Measurements from ENCODE around the gene ARAP2.

ARAP2 gene

GRCh38 chr4:36206012-36206411 lies 38.3 kb downstream of the ARAP2 start:
- Histone ChIP-seq H3K4me1 (ENCODE audit: insufficient read depth, low read length, poor library complexity, severe bottlenecking) (peaks cover 41% of the 10 kb centered on the region), H3K9me3 (ENCODE audit: insufficient read depth, low read depth, low read length) (no peaks in the 10 kb centered on the region), H3K79me2 (ENCODE audit: insufficient read depth, low read length) (peaks cover 4% of the 10 kb centered on the region; the same call in 1 of the 2 replicates), H3K27me3 (ENCODE audit: insufficient read depth, low read length, poor library complexity, severe bottlenecking) (no peaks in the 10 kb centered on the region), H3K9ac (ENCODE audit: low read depth, low read length, poor library complexity, severe bottlenecking) (no peak overlapping the region), H3K36me3 (ENCODE audit: insufficient read depth, low read length) (peaks cover 17% of the 10 kb centered on the region; the same call in 1 of the 2 replicates), H2AFZ (ENCODE audit: low read length) (no peak overlapping the region), H3F3A (ENCODE audit: low read depth) (no peaks in the 10 kb centered on the region), H4K20me1 (ENCODE audit: insufficient read depth, low read length, poor library complexity, severe bottlenecking) (no peaks in the 10 kb centered on the region), H3K9me2 (replicated peaks; ENCODE audit: low read depth, low read length) (no peaks in the 10 kb centered on the region), H3K4me2 (ENCODE audit: low read depth, low read length, poor library complexity, severe bottlenecking) (no peak overlapping the region), H3K4me3 (ENCODE audit: low read length, poor library complexity, severe bottlenecking) (no peak overlapping the region)
- no peak for TF ChIP-seq EZH2phosphoT487 (IDR thresholded peaks at IDR 0.05; ENCODE audit: borderline replicate concordance)
- TF ChIP-seq CTCF (conservative IDR thresholded peaks at IDR 0.05; ENCODE audit: low read length), result no peak

- Histone ChIP-seq H2AFZ (ENCODE audit: low read length) (no peak overlapping the region), H3K9ac (ENCODE audit: low read depth, low read length, poor library complexity, severe bottlenecking) (no peak overlapping the region), H3K9me2 (replicated peaks; ENCODE audit: low read depth, low read length) (no peaks in the 10 kb centered on the region), H3K9me3 (ENCODE audit: insufficient read depth, low read depth, low read length) (no peaks in the 10 kb centered on the region), H4K20me1 (ENCODE audit: insufficient read depth, low read length, poor library complexity, severe bottlenecking) (no peaks in the 10 kb centered on the region), H3K4me2 (ENCODE audit: low read depth, low read length, poor library complexity, severe bottlenecking) (no peak overlapping the region), H3K4me3 (ENCODE audit: low read length, poor library complexity, severe bottlenecking) (no peak overlapping the region), H3K27me3 (ENCODE audit: insufficient read depth, low read length, poor library complexity, severe bottlenecking) (no peaks in the 10 kb centered on the region), H3F3A (ENCODE audit: low read depth) (no peaks in the 10 kb centered on the region), H3K36me3 (ENCODE audit: insufficient read depth, low read length) (no peaks in the 10 kb centered on the region), H3K79me2 (ENCODE audit: insufficient read depth, low read length) (no peaks in the 10 kb centered on the region), H3K4me1 (ENCODE audit: insufficient read depth, low read length, poor library complexity, severe bottlenecking) (peaks cover 20% of the 10 kb centered on the region)
- TF ChIP-seq EZH2phosphoT487 (IDR thresholded peaks at IDR 0.05; ENCODE audit: borderline replicate concordance), result no peak
- TF ChIP-seq CTCF (conservative IDR thresholded peaks at IDR 0.05; ENCODE audit: low read length), result no peak
Observed at GRCh38 chr4:36198861-36199260, 45.5 kb downstream of the ARAP2 start.

GRCh38 chr4:36198068-36198808 lies 46.1 kb downstream of the ARAP2 start:
- Histone ChIP-seq H3K9me2 (replicated peaks; ENCODE audit: low read depth, low read length) (no peaks in the 10 kb centered on the region), H3K27me3 (ENCODE audit: insufficient read depth, low read length, poor library complexity, severe bottlenecking) (no peaks in the 10 kb centered on the region), H3K4me2 (ENCODE audit: low read depth, low read length, poor library complexity, severe bottlenecking) (no peak overlapping the region), H3F3A (ENCODE audit: low read depth) (no peaks in the 10 kb centered on the region), H3K4me3 (ENCODE audit: low read length, poor library complexity, severe bottlenecking) (no peak overlapping the region), H3K36me3 (ENCODE audit: insufficient read depth, low read length) (no peaks in the 10 kb centered on the region), H3K9ac (ENCODE audit: low read depth, low read length, poor library complexity, severe bottlenecking) (no peak overlapping the region), H3K9me3 (ENCODE audit: insufficient read depth, low read depth, low read length) (no peaks in the 10 kb centered on the region), H2AFZ (ENCODE audit: low read length) (no peak overlapping the region), H3K4me1 (ENCODE audit: insufficient read depth, low read length, poor library complexity, severe bottlenecking) (peaks cover 27% of the 10 kb centered on the region), H3K79me2 (ENCODE audit: insufficient read depth, low read length) (no peaks in the 10 kb centered on the region), H4K20me1 (ENCODE audit: insufficient read depth, low read length, poor library complexity, severe bottlenecking) (no peaks in the 10 kb centered on the region)
- no peak for TF ChIP-seq EZH2phosphoT487 (IDR thresholded peaks at IDR 0.05; ENCODE audit: borderline replicate concordance)
- TF ChIP-seq CTCF (conservative IDR thresholded peaks at IDR 0.05; ENCODE audit: low read length), result no peak

Measured in Loucy (cell line).